Smooth muscle cell of the brain vasculature (primary cell): ENCODE data around the gene BTBD2.

Experiments
- DNase-seq: peaks from one replicate; pipeline ENCODE4 v3.0.0-alpha.2; 2012; ENCODE audit warnings: low read depth, low spot score

The BTBD2 gene

DNA sequence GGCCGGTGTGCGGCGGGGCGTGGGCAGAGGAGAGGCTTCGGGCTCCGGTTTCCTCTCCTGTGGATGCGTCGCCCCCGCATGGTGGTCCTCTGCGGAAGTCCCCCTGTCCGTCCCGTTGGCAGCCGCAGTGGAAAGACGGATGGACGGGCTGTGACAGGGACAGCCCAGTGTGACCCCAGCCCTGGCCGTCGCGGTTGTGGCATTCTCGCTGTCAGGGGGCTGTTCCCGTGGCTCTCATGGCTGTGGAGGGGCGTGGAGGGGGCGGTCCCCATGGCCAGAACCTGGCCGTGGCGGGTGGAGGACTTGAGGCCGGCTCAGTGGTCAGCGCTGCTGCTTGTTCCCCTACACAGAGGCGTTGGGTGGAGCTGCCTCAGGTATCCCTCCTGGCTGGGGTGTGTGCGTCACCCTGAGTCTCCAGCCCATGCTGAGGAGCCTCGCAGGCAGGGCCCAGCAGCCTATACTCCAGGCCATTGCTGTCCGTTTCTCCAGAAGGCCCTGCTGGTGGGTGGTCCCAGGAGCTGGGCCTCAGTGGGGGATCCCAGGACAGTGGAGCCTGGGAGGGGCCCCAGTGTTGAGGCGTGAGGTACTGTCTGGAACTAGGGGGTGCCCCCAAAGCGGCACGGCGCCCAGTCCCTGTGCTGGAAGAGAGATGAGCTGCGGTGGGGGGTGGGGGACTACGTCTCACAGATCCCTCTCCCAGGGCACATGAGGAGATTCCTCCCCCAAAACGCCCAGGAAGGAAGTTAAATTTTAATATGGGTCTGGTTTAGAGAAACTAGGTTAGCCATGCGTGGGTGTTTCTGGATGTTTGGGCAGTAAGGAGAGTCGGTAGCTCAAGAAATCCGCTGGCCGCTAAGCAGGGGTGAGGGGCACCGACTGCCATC, 54.3 kb downstream of the BTBD2 start:
- DNase-seq = no peak

GRCh38 chr19:1959928-1960589, 55.5 kb downstream of the BTBD2 start:
- DNase-seq = no peak

DNA sequence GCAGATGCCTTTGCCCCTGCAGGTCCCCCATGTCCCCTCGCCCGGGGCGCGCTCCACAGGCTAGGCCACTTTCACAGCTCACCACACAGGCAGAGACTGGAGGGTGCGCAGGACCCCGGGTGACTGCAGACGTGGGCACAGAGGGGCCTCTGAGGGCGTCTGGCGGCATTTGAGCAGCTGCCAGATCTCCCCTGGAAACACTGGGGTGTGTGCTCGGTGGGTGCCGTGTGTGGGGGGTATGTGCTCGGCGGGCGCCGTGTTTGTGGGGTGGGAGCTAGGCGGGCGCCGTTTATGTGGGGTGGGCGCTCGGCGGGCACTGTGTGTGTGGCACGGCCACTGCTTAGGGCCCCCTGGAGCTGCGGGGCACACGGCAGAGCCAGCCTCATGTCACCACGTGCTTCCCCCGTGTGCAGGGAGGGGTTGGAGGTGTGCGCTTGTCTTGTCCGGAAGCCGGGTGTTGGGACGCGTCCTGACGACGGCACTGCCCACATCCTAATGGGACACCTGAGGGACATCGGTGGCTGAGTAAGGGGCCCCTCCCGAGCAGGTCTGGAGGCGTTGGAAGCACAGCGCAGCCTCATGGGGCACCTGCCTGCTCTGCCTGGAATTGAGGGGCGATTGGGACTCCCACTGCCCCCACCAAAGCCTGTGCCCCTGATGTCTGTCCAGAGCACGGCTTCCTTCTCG, 57.8 kb downstream of the BTBD2 start:
- no peak for DNase-seq

DNA sequence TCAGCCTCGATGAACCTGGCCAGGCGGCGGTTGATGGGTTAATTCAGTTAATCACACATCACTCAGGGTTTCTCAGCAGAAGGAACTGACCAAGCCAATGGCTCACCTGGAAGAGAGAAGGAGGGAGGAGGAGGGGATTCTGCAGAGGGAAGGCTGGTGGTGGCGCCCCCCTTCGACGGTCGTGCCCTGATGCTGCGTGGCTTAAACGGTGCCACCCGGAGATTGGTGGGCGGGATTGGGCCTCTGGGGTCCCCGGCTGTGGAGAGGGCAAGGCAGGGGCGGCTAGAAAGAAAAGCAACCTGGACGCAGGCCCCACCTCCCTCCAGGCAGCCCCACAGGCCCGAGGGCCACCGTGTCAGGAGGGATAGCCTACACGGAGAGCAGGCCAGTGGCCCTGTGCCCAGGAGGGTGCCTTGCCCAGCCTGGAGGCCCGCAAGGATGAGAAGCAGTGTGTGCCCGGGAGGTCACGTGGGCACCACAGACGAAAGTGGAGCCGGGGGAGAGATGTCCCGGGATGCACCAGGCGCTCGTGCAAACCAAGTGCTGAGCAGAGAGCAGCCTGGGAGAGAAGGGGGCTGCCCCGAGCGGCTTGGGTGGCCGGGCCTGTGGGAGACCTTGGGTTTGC, 58.5 kb downstream of the BTBD2 start:
- no peak for DNase-seq

DNA sequence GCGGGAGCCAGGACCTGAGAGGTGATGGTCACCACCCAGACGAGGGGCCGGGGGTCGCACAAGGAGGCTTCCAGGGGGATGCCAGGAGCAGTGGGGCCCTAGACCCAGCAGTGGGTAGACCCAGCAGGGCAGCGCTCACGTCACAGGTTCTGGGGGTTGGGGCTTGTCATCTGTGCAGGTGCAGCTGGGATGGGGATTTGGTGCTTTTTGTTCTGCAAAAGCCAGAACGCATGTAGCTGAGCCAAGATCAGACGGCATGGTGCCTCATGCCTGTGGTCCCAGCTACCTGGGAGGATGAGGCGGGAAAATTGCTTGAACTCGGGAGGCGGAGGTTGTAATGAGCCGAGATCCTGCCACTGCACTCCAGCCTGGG, 59.4 kb downstream of the BTBD2 start:
- no peak for DNase-seq

DNA sequence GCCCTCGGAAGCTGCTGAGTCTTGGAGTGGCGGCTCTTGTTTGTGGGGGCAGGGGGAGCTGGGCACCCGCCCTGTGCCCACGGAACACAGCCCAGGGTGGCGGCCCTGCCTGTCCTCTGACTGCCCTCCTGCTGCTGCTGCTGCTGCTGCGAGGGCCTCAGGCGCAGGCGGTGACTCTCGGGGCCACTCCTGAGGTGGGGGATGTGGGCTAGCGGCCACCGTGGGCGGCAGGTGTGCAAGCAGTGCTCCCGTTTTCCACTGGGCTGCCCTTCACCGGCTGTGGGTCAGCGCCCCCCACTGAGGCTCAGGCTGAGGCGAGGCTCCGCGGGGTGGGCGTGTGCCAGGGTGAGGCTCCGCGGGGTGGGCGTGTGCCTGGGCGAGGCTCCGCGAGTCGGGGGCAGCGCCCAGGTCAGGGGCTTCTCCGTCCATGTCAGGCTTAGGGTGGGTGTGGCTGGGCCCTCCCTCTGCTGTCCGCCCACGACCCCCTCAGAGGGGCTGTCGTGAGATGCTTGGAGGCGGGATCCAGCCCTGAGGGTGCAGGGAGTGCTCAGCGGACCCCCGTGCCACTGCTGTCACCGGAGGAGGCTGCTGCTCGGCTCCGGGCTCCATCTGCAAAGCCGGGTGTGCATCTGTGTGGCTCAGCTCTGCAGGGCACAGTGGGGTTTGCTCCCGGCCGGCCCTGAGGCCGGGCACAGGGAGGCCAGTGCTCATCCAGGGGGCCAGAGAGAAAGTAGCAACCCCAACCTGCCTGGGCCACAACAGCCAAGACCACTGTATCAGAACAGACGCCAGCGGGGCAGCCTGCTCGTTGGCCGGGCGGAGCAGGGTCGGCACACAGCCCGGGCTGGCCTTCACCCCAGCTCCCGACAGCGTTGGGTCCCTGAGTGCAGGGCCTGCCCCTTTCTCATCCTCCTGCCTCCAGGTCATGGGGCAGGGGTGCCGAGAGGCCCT, 60.1 kb downstream of the BTBD2 start:
- no peak for DNase-seq

DNA sequence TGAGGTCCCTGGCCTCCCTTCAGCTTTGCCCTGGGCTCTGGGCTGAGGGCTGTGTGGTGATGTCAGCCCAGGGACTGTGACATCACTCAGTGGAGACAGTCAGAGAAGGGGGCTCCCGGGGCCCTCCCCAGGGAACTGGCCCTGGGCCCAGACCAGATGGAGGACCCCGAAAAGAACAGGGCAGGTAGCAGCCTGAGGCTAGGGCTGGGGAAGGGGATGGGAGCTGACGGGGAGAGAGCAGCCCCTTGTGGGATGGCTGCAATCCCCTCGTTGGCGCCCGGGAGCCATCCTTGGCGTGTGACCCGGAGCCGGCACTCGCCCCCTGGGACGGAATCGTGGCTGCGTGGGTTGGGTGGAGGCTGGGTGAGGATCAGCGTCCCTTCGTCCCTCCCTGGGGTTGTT, 61.0 kb downstream of the BTBD2 start:
- DNase-seq = no peak

DNA sequence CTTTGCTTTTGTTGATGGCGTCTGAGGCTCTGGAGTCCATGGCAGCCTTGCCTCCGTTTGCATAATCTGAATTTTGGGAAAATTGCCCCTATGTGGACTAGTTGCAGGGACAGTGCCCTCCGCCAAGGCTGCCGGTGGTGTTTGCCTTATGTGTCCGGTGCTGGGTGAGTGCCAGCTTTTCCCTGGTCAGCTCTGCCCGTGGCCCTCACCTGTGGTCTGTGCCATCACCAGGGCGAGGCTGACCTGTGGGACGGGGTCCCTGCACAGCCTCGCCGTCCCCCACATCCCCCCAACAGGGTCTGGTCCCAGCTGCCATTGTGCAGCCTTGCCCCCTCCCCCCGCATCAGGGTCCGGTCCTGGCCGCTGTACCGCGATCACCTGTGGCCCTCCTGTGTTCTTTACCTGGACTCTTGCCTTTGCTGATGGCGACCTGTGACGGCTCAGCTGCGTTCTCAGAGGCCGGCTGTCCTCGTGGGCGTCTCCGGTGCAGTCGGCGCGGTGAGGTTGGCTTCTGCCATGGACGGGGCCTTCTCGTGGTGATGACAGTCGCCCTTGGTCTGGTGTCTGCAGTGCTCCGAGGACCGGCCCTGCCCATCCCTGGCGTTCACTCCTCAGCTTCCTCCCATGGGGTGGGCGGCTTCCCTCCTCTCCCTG, 61.9 kb downstream of the BTBD2 start:
- no peak for DNase-seq

- no peak for DNase-seq
These were observed 62.5 kb downstream of the BTBD2 start for GRCh38 chr19:1953037-1953436.

- DNase-seq = no peak
These were observed 62.9 kb downstream of the BTBD2 start for GRCh38 chr19:1952635-1953034.

DNA sequence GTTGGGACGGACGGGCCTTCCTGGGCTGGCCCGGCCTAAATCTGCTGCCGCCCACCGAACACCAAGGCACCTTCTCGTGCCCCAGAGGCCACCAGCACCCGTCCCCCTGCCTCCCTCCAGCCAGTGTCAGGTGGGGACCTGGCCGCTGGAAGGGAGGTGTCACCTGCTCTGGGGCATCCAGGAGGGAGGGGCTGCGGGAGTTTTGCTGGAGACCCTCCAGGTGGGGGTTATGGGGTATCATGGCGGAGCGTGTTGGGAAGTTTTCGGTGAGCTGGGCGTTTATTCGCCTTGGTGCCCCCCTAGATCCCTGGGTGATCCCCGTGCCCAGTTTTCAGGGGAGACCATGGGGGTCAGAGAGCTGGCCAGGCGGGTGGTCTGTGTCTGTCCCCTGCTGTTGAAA, 64.9 kb downstream of the BTBD2 start:
- DNase-seq = no peak

DNA sequence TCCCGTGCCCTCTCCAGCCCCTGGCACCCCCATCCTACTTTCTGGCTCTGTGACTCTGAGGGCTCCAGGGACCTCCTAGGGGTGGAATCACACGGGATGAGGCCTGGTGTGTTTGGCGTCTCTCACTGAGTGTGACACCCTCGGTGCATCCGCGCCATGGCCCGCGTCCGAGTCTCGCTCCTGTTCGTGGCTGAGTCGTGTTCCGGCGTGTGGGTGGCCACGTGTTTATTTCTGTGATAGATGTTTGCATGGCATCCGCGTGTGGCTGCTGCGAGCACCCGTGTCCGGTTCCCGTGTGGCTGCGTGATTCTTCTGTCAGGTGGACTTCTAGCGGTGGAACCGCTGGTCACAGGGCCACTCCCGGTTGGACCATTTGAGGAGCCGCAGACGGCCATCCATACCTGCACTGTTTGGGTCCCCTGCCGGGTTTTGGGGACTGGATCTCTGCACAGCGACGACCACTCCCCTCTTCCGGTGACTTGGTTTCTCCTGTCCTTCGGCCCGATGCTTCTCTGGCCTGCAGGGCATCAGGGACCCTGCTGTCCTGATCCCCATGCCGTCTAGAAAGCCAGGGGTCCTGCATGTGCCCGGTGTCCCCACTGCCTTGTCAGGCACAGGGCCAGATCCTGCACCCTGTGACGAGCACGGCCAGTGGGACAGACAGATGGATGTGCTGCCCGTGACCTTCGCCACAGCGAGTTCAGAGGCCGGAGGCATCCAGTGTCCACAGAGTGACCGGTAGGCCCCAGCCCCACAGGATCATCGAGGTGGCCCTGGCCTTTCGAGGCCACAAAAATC, 66.0 kb downstream of the BTBD2 start:
- no peak for DNase-seq

DNA sequence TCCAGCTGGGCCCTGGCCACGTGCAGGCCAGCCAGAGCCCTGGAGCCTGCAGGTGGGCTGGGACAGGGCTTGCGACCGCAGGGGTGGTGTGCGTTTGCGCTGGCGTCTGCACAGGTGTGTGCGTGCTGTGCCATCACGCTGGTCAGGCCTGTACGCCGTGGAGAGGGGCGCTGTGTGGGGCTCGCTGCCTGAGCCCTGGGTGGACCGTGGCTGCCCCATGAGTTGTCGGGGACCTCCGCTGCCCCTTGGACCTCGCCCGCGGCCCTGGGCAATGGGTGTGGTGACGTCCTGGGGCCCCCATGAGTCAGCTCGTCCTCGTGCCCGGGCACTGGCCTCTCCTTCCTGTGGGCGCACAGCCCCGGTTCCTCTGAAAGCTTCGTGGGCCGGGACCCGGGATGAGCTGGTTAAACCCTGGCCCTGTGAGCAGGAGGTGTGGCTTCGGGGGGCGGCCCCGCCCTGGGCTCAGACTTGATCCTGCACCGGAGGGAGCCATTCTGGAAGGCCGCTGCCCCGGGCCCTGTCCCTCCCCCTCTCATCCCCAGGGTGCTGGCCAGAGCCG, 67.8 kb downstream of the BTBD2 start:
- no peak for DNase-seq

DNA sequence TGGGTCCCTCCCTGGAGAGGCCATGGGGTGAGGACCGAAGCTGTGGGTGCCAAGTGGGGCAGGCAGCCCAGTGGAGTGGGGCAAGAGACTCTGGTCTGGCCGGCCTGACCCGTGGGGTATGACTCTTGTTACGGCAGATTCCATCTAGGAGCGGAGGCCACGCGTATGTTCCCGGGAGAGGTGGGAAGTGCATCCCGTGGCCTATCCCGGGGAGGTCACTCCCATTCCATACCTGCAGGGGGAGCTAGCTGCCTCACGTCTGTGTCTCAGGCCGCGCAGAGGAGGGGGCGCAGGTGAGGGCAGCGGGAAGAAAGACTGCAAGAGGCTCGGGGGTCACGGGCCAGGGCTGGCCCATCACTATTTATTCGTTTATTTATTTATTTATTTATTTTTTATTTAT, 69.6 kb downstream of the BTBD2 start:
- DNase-seq = no peak

GRCh38 chr19:1944916-1945561, 70.5 kb downstream of the BTBD2 start:
- no peak for DNase-seq

DNA sequence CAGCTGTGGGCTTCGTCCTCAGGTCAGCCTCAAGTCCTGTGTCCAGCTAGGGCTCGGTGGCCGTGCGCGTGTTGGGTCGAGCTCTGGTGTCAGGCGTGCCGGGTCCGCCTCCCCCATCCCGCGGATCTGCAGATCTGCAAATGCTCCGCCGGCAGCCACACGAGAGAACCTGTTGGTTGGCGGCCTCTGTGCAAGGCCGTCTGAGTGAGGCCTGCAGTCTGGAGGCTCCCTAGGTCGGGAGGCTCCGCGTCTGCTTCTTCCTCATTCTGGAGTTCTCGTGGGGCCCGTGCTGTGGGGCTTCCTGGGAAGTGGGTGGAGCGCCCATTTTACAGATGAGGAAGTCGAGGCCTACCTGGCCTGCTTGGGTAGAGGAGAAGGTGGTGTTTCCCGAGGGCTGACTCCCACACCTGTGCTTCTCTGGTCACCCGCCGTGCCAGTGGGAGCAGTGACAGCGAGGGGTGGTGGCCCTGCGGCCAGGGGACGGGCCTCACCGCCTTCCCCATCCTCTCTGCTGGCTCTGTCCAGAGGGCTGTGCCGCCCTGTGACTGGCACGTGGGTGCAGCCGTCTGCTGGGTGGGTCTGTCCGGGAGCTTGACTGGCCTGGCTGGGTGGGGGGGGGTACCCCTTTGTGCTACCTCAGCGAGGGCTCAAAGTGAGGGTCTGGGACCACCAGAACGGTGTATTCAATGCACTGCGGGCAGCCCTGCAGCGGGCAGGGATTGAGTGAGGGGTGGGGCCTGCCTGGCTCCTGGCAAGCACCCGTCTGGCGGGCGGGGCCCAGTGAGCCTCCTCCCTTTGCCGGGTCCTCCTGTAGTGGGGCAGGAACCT, 71.2 kb downstream of the BTBD2 start:
- DNase-seq = no peak

DNA sequence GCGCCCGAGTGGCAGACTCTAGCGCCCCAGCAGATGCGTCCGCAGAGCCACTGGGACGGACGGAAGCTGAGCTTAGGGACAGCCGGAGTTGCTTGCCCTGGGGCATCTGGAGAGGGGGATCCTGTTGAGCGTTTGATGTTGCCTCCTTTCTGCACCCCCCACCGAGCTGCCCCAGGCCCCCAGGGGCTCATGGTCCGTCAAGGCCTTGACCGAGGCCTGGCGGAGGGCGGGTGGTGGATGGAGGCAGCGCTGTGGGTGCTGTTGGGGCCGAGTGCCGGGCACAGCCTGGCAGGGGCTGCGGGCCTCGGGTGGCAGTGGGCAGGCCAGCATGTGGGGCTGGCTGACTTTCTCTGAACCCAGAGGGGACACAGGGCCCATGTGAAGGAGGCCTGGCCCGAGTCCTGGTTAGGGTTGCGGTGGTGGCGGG, 71.8 kb downstream of the BTBD2 start:
- DNase-seq = no peak
